ENCODE measurements around the gene CAMK1D.

Gene CAMK1D

DNA sequence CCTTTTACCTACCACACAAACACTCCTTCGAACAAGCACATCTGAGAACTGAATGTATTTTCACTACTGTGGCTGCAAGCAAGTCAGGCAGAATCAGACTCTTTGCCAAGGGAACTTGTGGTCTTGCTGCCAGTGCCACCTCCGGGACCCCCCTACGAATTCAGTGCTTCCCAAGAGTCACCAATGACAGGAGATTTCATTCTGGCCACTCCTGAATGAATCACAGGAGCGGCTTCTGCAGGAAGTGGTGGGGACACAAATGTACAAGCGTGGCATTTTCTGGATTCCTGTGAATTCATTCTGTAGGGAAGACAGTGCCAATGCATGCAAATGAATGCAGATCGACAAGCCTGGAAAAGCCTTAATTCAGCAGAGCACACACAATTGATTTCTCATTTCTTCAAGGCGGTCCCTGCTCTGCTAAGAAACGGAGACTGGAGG is 161.2 kb downstream of the CAMK1D start:
- peak; percentile 27 for DNase-seq (ENCODE audit: low read depth)
- TF ChIP-seq, protein P1, sequence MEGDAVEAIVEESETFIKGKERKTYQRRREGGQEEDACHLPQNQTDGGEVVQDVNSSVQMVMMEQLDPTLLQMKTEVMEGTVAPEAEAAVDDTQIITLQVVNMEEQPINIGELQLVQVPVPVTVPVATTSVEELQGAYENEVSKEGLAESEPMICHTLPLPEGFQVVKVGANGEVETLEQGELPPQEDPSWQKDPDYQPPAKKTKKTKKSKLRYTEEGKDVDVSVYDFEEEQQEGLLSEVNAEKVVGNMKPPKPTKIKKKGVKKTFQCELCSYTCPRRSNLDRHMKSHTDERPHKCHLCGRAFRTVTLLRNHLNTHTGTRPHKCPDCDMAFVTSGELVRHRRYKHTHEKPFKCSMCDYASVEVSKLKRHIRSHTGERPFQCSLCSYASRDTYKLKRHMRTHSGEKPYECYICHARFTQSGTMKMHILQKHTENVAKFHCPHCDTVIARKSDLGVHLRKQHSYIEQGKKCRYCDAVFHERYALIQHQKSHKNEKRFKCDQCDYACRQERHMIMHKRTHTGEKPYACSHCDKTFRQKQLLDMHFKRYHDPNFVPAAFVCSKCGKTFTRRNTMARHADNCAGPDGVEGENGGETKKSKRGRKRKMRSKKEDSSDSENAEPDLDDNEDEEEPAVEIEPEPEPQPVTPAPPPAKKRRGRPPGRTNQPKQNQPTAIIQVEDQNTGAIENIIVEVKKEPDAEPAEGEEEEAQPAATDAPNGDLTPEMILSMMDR (IDR thresholded peaks at IDR 0.05; ENCODE audit: low read depth, low read length, missing control alignments): no peak
- in situ Hi-C loops (cut with HindIII; ENCODE audit: low sequenced_read_pairs): no loop called here
- peak overlapping the region; percentile 4 for H3K4me3 ChIP-seq (ENCODE audit: low read depth, low read length)

GRCh38 chr10:12510984-12511383 is 161.6 kb downstream of the CAMK1D start:
- in situ Hi-C loops (cut with HindIII; ENCODE audit: low sequenced_read_pairs): no loop called here
- H3K4me3 ChIP-seq (ENCODE audit: low read depth, low read length): peak overlapping the region; percentile 4
- no peak for DNase-seq (ENCODE audit: low read depth)
- TF ChIP-seq, protein P1 (IDR thresholded peaks at IDR 0.05; ENCODE audit: low read depth, low read length, missing control alignments): no peak

DNA sequence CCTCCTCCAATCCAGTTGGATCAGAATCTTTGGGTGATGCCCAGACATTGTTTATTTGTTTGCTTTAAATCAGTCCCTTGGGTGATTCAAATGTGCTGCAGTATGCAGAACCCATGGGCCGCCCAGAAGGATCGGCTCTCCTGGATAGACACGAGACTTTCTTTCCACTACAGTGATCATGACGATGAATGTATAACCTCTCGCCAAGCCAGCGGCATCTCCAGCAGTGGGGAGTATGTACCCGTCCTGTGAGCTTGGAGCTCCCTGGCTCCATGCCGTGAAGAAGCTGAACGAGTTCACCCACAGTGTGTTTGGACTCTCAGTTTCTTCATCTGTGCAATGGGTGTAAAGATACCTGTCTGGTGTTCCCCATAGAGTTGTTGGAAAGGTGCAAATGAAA is 162.3 kb downstream of the CAMK1D start:
- no peak for DNase-seq (ENCODE audit: low read depth)
- TF ChIP-seq, protein P1 (IDR thresholded peaks at IDR 0.05; ENCODE audit: low read depth, low read length, missing control alignments): no peak
- in situ Hi-C loops (cut with HindIII; ENCODE audit: low sequenced_read_pairs): no loop called here
- H3K4me3 ChIP-seq (ENCODE audit: low read depth, low read length): no peak overlapping the region

GRCh38 chr10:12512332-12513002 is 163.1 kb downstream of the CAMK1D start:
- no peak for DNase-seq (ENCODE audit: low read depth)
- H3K4me3 ChIP-seq (ENCODE audit: low read depth, low read length): no peak overlapping the region
- in situ Hi-C loops (cut with HindIII; ENCODE audit: low sequenced_read_pairs): no loop called here

DNA sequence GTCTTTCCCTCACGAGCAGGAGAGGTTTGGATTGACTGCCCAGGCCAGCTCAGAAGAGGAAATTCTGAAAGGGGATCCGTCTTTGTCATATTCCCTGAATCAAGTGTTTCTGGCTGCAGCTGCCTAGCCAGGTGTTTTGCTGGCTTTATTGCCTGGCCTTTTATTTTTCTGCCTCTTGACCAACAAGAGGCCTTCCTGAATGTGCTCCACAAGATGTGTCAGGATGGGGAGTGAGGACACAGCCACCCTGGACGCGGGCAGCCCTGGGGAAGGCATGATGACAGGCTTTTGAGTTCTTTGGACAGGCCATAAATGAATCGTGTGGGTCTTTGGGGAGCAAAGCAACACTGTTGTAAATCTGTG is 163.6 kb downstream of the CAMK1D start:
- H3K4me3 ChIP-seq (ENCODE audit: low read depth, low read length): no peak overlapping the region
- DNase-seq (ENCODE audit: low read depth): no peak
- in situ Hi-C loops (cut with HindIII; ENCODE audit: low sequenced_read_pairs): no loop called here
- TF ChIP-seq, protein P1 (IDR thresholded peaks at IDR 0.05; ENCODE audit: low read depth, low read length, missing control alignments): no peak

More at GRCh38 chr10:12512332-12513002, 163.1 kb downstream of the CAMK1D start:
- TF ChIP-seq, protein P1 (IDR thresholded peaks at IDR 0.05; ENCODE audit: low read depth, low read length, missing control alignments): no peak

- DNase-seq (ENCODE audit: low read depth): no peak
- in situ Hi-C loops (cut with HindIII; ENCODE audit: low sequenced_read_pairs): no loop called here
- H3K4me3 ChIP-seq (ENCODE audit: low read depth, low read length): no peak overlapping the region
- TF ChIP-seq, protein P1 (IDR thresholded peaks at IDR 0.05; ENCODE audit: low read depth, low read length, missing control alignments): no peak
These were observed 164.7 kb downstream of the CAMK1D start for GRCh38 chr10:12513775-12514673.

All from astrocyte of the cerebellum (primary cell).